Ascending aorta (tissue), 2 donors: ENCODE results near the gene GPC5. TPM values are rescaled to one million over a fixed set of nuclear protein-coding genes. Genes with fewer than 3 reads are reported as not detected.

Experiments used
- DNase-seq, 2 donors: peaks; one replicate each; pipeline ENCODE4 v3.0.0-alpha.2; 2019; ENCODE audit warnings: low spot score in 2 of 2
- H3K27ac ChIP-seq, 2 donors: fragments of 200-600 bp; sonication (generic); one replicate each; pipeline ENCODE4 v1.5.1; 2016 to 2017; ENCODE audit warnings: mild to moderate bottlenecking in 1 of 2
- H3K27me3 ChIP-seq: fragments of 200-600 bp; sonication (generic); one replicate; pipeline ENCODE4 v1.5.1; 2017
- H3K36me3 ChIP-seq, 2 donors: fragments of 200-600 bp; sonication (generic); one replicate each; pipeline ENCODE4 v1.5.1; 2016
- H3K4me1 ChIP-seq, 2 donors: fragments of 200-600 bp; sonication (generic); one replicate each; pipeline ENCODE4 v1.5.1; 2016 to 2017; ENCODE audit warnings: mild to moderate bottlenecking in 1 of 2
- H3K4me3 ChIP-seq, 2 donors: fragments of 200-600 bp; sonication (generic); one replicate each; pipeline ENCODE4 v1.5.1; 2016 to 2017; ENCODE audit warnings: mild to moderate bottlenecking in 1 of 2
- H3K9me3 ChIP-seq, 2 donors: fragments of 200-600 bp; sonication (generic); one replicate each; pipeline ENCODE4 v1.5.1; 2016
- CTCF ChIP-seq, 3 experiments: fragments of 200-600 bp in 2 of 3; fragments of 450-650 bp in 1 of 3; sonication (generic) in 2 of 3; IDR thresholded peaks; one replicate each; pipeline ENCODE4 v1.5.1; 2016 to 2019; ENCODE audit warnings: antibody characterized with exemption in 3 of 3, mild to moderate bottlenecking in 1 of 3, moderate library complexity in 1 of 3
- intact Hi-C: fragments of 100-400 bp; cut with DNase I; formaldehyde crosslinking; loops from one replicate; pipeline ENCODE4 v1.15.1; 2023
- total RNA-seq: library from RNA; depleted of rRNA; stranded (reverse); fragments of >200 nt; gene quantifications from one replicate; pipeline ENCODE4 v1.1.0, GENCODE V29; 2016

The GPC5 gene
- total RNA-seq, 1 donor from 2014 or later = not detected

GRCh38 chr13:91595677-91596076 lies 197.3 kb downstream of the GPC5 start:
- intact Hi-C loops = no loop called here

GRCh38 chr13:91596842-91597241 lies 198.4 kb downstream of the GPC5 start:
- Histone ChIP-seq H3K36me3 (no peaks in the 10 kb centered on the region), H3K4me3 (no peak overlapping the region), H3K9me3 (no peaks in the 10 kb centered on the region), H3K27me3 (no peaks in the 10 kb centered on the region), H3K27ac (no peak overlapping the region), H3K4me1 (no peaks in the 10 kb centered on the region)
- intact Hi-C loops = no loop called here
- DNase-seq = no peak
- no peak for TF ChIP-seq CTCF (IDR thresholded peaks at IDR 0.05)

More at GRCh38 chr13:91595677-91596076, 197.3 kb downstream of the GPC5 start:
- Histone ChIP-seq H3K4me1 (no peaks in the 10 kb centered on the region), H3K4me3 (no peak overlapping the region), H3K27ac (no peak overlapping the region), H3K27me3 (no peaks in the 10 kb centered on the region), H3K9me3 (no peaks in the 10 kb centered on the region), H3K36me3 (no peaks in the 10 kb centered on the region)
- TF ChIP-seq CTCF (IDR thresholded peaks at IDR 0.05) = no peak
- no peak for DNase-seq

- Histone ChIP-seq H3K27me3 (no peaks in the 10 kb centered on the region), H3K27ac (no peak overlapping the region), H3K4me3 (no peak overlapping the region), H3K9me3 (no peaks in the 10 kb centered on the region), H3K36me3 (no peaks in the 10 kb centered on the region), H3K4me1 (no peaks in the 10 kb centered on the region)
- DNase-seq = no peak
- no peak for TF ChIP-seq CTCF (IDR thresholded peaks at IDR 0.05)
- intact Hi-C loops = no loop called here
Observed at GRCh38 chr13:91598655-91599054, 200.2 kb downstream of the GPC5 start.

GRCh38 chr13:91601273-91601672 lies 202.9 kb downstream of the GPC5 start:
- Histone ChIP-seq H3K27ac (no peak overlapping the region), H3K36me3 (no peaks in the 10 kb centered on the region), H3K9me3 (no peaks in the 10 kb centered on the region), H3K4me1 (no peaks in the 10 kb centered on the region), H3K4me3 (no peak overlapping the region), H3K27me3 (no peaks in the 10 kb centered on the region)
- no peak for DNase-seq
- no peak for TF ChIP-seq CTCF (IDR thresholded peaks at IDR 0.05)
- intact Hi-C loops = no loop called here

GRCh38 chr13:91601807-91602206 lies 203.4 kb downstream of the GPC5 start:
- intact Hi-C loops = no loop called here
- Histone ChIP-seq H3K27ac (no peak overlapping the region), H3K4me1 (no peaks in the 10 kb centered on the region), H3K4me3 (no peak overlapping the region), H3K36me3 (no peaks in the 10 kb centered on the region), H3K27me3 (no peaks in the 10 kb centered on the region), H3K9me3 (no peaks in the 10 kb centered on the region)
- TF ChIP-seq CTCF (IDR thresholded peaks at IDR 0.05) = no peak
- DNase-seq = no peak

- intact Hi-C loops = no loop called here
- Histone ChIP-seq H3K27ac (no peak overlapping the region), H3K27me3 (no peaks in the 10 kb centered on the region), H3K9me3 (no peaks in the 10 kb centered on the region), H3K36me3 (no peaks in the 10 kb centered on the region), H3K4me3 (no peak overlapping the region), H3K4me1 (no peaks in the 10 kb centered on the region)
- no peak for TF ChIP-seq CTCF (IDR thresholded peaks at IDR 0.05)
- no peak for DNase-seq
Observed at GRCh38 chr13:91609353-91609752, 210.9 kb downstream of the GPC5 start.
